ENCODE data around the gene F2R.
A peak's percentile ranks its signal among the peaks of the same experiment; 100 is the strongest.
"Not testable (repeated sequence)": the region's sequence is repeated elsewhere in the genome, so short reads cannot be mapped to it uniquely, and the experiment has no call there.

F2R gene

DNA sequence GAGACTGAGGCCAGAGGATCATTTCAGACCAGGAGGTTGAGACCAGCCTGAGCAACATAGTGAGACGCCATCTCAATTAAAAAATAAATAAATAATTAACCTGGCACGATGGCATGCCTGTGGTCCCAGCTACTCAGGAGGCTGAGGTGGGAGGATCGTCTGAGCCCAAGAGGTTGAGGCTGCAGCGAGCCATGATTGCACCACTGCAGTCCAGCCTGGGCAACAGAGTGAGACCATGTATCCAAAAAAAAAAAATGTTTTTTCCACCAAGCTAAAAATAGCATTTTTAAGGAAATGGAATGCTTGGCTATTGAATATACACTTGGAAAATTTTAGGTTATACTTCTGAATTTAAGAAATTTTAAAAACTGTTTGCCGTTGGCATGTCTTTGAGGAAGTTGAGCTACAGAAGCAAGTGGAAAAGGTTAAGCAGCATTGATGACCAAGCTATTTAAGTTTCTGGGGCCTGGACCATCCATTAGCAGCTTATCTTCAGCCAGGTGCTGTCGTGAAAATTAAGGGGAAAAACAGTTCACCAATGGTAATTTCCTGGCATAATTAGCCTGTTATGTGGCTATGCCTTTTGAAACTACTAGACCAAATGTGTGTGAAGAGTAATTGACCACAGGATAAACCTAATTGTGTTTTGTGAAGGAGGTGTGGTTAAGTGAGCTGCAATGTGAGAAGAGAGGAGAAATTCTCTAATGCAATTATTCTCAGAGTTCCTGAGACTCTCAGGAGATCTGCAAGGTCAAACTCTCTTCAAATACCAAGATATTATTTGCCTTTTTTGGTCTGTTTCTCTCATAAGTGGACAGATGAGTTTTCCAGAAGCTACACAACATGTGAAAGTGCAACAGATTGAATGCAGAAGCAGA is 21.0 kb downstream of the F2R start:
- ATAC-seq = peak; percentile 1
- TF ChIP-seq OSR1 (CRISPR knock-in tag; IDR thresholded peaks at IDR 0.05) = no peak
- TF ChIP-seq TCF4 (CRISPR knock-in tag; IDR thresholded peaks at IDR 0.05; ENCODE audit: borderline replicate concordance) = no peak
- no peak for TF ChIP-seq CSRNP3 (CRISPR knock-in tag; IDR thresholded peaks at IDR 0.05)
- TF ChIP-seq, protein P1, sequence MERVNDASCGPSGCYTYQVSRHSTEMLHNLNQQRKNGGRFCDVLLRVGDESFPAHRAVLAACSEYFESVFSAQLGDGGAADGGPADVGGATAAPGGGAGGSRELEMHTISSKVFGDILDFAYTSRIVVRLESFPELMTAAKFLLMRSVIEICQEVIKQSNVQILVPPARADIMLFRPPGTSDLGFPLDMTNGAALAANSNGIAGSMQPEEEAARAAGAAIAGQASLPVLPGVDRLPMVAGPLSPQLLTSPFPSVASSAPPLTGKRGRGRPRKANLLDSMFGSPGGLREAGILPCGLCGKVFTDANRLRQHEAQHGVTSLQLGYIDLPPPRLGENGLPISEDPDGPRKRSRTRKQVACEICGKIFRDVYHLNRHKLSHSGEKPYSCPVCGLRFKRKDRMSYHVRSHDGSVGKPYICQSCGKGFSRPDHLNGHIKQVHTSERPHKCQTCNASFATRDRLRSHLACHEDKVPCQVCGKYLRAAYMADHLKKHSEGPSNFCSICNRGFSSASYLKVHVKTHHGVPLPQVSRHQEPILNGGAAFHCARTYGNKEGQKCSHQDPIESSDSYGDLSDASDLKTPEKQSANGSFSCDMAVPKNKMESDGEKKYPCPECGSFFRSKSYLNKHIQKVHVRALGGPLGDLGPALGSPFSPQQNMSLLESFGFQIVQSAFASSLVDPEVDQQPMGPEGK (CRISPR knock-in tag; IDR thresholded peaks at IDR 0.05; ENCODE audit: borderline replicate concordance) = no peak
- TF ChIP-seq, protein P2, sequence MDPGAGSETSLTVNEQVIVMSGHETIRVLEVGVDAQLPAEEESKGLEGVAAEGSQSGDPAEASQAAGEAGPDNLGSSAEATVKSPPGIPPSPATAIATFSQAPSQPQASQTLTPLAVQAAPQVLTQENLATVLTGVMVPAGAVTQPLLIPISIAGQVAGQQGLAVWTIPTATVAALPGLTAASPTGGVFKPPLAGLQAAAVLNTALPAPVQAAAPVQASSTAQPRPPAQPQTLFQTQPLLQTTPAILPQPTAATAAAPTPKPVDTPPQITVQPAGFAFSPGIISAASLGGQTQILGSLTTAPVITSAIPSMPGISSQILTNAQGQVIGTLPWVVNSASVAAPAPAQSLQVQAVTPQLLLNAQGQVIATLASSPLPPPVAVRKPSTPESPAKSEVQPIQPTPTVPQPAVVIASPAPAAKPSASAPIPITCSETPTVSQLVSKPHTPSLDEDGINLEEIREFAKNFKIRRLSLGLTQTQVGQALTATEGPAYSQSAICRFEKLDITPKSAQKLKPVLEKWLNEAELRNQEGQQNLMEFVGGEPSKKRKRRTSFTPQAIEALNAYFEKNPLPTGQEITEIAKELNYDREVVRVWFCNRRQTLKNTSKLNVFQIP (CRISPR knock-in tag; IDR thresholded peaks at IDR 0.05; ENCODE audit: borderline replicate concordance, low read depth) = no peak
- no peak for TF ChIP-seq PPARA (CRISPR knock-in tag; IDR thresholded peaks at IDR 0.05; ENCODE audit: borderline replicate concordance)
- TF ChIP-seq, protein P3, sequence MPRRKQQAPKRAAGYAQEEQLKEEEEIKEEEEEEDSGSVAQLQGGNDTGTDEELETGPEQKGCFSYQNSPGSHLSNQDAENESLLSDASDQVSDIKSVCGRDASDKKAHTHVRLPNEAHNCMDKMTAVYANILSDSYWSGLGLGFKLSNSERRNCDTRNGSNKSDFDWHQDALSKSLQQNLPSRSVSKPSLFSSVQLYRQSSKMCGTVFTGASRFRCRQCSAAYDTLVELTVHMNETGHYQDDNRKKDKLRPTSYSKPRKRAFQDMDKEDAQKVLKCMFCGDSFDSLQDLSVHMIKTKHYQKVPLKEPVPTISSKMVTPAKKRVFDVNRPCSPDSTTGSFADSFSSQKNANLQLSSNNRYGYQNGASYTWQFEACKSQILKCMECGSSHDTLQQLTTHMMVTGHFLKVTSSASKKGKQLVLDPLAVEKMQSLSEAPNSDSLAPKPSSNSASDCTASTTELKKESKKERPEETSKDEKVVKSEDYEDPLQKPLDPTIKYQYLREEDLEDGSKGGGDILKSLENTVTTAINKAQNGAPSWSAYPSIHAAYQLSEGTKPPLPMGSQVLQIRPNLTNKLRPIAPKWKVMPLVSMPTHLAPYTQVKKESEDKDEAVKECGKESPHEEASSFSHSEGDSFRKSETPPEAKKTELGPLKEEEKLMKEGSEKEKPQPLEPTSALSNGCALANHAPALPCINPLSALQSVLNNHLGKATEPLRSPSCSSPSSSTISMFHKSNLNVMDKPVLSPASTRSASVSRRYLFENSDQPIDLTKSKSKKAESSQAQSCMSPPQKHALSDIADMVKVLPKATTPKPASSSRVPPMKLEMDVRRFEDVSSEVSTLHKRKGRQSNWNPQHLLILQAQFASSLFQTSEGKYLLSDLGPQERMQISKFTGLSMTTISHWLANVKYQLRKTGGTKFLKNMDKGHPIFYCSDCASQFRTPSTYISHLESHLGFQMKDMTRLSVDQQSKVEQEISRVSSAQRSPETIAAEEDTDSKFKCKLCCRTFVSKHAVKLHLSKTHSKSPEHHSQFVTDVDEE (CRISPR knock-in tag; IDR thresholded peaks at IDR 0.05) = no peak
- TF ChIP-seq TOX (CRISPR knock-in tag; IDR thresholded peaks at IDR 0.05; ENCODE audit: borderline replicate concordance) = no peak
- no peak for TF ChIP-seq CSDC2 (CRISPR knock-in tag; IDR thresholded peaks at IDR 0.05)
- no peak for TF ChIP-seq RARB (CRISPR knock-in tag; IDR thresholded peaks at IDR 0.05)
- TF ChIP-seq ISL1 (CRISPR knock-in tag; IDR thresholded peaks at IDR 0.05) = no peak
- TF ChIP-seq GLIS3 (CRISPR knock-in tag; IDR thresholded peaks at IDR 0.05) = no peak
- TF ChIP-seq, protein P4, sequence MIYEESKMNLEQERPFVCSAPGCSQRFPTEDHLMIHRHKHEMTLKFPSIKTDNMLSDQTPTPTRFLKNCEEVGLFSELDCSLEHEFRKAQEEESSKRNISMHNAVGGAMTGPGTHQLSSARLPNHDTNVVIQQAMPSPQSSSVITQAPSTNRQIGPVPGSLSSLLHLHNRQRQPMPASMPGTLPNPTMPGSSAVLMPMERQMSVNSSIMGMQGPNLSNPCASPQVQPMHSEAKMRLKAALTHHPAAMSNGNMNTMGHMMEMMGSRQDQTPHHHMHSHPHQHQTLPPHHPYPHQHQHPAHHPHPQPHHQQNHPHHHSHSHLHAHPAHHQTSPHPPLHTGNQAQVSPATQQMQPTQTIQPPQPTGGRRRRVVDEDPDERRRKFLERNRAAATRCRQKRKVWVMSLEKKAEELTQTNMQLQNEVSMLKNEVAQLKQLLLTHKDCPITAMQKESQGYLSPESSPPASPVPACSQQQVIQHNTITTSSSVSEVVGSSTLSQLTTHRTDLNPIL (CRISPR knock-in tag; IDR thresholded peaks at IDR 0.05; ENCODE audit: low read depth) = no peak

DNA sequence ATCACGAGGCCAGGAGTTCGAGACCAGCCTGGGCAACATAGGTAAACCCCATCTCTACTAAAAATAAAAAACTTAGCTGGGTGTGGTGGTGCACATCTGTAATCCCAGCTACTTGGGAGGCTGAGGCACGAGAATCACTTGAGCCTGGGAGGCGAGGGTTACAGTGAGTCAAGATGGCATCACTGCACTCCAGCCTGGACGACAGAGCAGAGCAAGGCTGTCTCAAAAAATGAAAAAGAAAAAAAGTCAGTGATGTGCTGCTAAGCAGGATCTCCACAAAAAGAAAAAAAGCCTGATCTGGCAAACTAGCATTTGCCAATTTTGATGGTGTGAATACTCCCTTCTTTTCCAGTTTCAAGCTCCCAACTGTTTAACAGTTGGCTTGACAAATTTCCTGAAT is 21.9 kb downstream of the F2R start:
- TF ChIP-seq ZNF70 (CRISPR knock-in tag; IDR thresholded peaks at IDR 0.05) = no peak
- TF ChIP-seq GLIS3 (CRISPR knock-in tag; IDR thresholded peaks at IDR 0.05) = no peak
- no peak for TF ChIP-seq ISL1 (CRISPR knock-in tag; IDR thresholded peaks at IDR 0.05)
- ATAC-seq = peak; percentile 3; the same call in 1 of the 3 replicates

GRCh38 chr5:76741506-76741905 is 25.6 kb downstream of the F2R start:
- ATAC-seq = not testable (repeated sequence)

DNA sequence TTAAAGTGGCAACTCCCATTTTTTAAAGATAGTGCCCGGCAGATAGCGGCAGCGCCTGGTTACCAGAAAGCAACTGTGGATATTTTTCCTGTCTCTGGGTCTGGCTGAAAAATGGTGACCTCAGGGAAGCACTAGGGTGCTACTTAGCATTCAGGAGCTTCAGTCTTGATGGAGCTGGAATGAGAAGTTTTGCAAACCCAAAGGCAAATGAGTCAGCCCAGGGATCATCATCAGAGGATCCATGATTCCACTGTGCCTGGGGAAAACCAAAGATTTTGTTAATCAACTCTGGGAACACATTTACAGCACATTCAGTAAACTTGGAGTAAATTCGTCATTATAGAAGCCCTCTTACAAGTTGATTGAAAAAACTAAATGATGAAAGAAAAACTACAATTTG is 26.7 kb downstream of the F2R start:
- TF ChIP-seq, protein P4 (CRISPR knock-in tag; IDR thresholded peaks at IDR 0.05; ENCODE audit: low read depth) = no peak
- ATAC-seq = no peak

Data from SK-N-SH treated with all-trans-retinoic acid at 6 μM for 48 hours (cell line).